Fibroblast of the aortic adventitia (primary cell): ENCODE data around the gene RNF180. TPM values are rescaled to one million over a fixed set of nuclear protein-coding genes. Genes with fewer than 3 reads are reported as not detected.
A peak's percentile ranks its signal among the peaks of the same experiment; 100 is the strongest.

Source experiments
- DNase-seq: peaks from one replicate; pipeline ENCODE4 v3.0.0-alpha.2; 2010; ENCODE audit warnings: low read depth
- H3K4me3 ChIP-seq: 2 replicates; pipeline ENCODE4 v1.5.1; 2011; ENCODE audit warnings: low read depth, mild to moderate bottlenecking, control low read depth, low read length, moderate library complexity
- CTCF ChIP-seq: IDR thresholded peaks from 2 replicates; pipeline ENCODE4 v1.5.1; 2011; ENCODE audit warnings: mild to moderate bottlenecking, low read length, control low read depth, inconsistent platforms; ENCODE audit not compliant: insufficient read depth
- total RNA-seq: library from RNA; depleted of rRNA; stranded (reverse); fragments of >200 nt; gene quantifications from 2 replicates; pipeline ENCODE4 v1.2.3, GENCODE V29; 2012; ENCODE audit warnings: low replicate concordance

The RNF180 gene
- total RNA-seq, 1 donor, result 1.4 TPM

GRCh38 chr5:64292611-64293215 lies 127.1 kb downstream of the RNF180 start:
- no peak for TF ChIP-seq CTCF
- no peak overlapping the region for H3K4me3 ChIP-seq
- DNase-seq, result peak; percentile 14

GRCh38 chr5:64295101-64295500 lies 129.5 kb downstream of the RNF180 start:
- DNase-seq, result no peak

GRCh38 chr5:64298586-64298985 lies 132.9 kb downstream of the RNF180 start:
- DNase-seq, result no peak
- no peak for TF ChIP-seq CTCF
- no peak overlapping the region for H3K4me3 ChIP-seq

More at GRCh38 chr5:64295101-64295500, 129.5 kb downstream of the RNF180 start:
- TF ChIP-seq CTCF, result no peak
- no peak overlapping the region for H3K4me3 ChIP-seq

GRCh38 chr5:64299805-64300204 lies 134.2 kb downstream of the RNF180 start:
- no peak for TF ChIP-seq CTCF
- H3K4me3 ChIP-seq, result no peak overlapping the region
- DNase-seq, result no peak

- DNase-seq, result no peak
- no peak for TF ChIP-seq CTCF
- H3K4me3 ChIP-seq, result no peak overlapping the region
These were observed 135.9 kb downstream of the RNF180 start for GRCh38 chr5:64301566-64301965.

- H3K4me3 ChIP-seq, result no peak overlapping the region
- no peak for DNase-seq
- TF ChIP-seq CTCF, result no peak
These were observed 142.5 kb downstream of the RNF180 start for GRCh38 chr5:64308135-64308534.

GRCh38 chr5:64312491-64312890 lies 146.8 kb downstream of the RNF180 start:
- H3K4me3 ChIP-seq, result no peak overlapping the region
- no peak for DNase-seq
- no peak for TF ChIP-seq CTCF
